HG03108 (cell line): ENCODE results near the gene SPIN1.
A peak's percentile ranks its signal among the peaks of the same experiment; 100 is the strongest.

Source experiments
- ATAC-seq: cut with Tn5 transposase; IDR thresholded peaks from one replicate; pipeline ENCODE4 v1.9.1; 2021; ENCODE audit warnings: moderate library complexity; ENCODE audit not compliant: unreplicated experiment

Gene SPIN1

DNA sequence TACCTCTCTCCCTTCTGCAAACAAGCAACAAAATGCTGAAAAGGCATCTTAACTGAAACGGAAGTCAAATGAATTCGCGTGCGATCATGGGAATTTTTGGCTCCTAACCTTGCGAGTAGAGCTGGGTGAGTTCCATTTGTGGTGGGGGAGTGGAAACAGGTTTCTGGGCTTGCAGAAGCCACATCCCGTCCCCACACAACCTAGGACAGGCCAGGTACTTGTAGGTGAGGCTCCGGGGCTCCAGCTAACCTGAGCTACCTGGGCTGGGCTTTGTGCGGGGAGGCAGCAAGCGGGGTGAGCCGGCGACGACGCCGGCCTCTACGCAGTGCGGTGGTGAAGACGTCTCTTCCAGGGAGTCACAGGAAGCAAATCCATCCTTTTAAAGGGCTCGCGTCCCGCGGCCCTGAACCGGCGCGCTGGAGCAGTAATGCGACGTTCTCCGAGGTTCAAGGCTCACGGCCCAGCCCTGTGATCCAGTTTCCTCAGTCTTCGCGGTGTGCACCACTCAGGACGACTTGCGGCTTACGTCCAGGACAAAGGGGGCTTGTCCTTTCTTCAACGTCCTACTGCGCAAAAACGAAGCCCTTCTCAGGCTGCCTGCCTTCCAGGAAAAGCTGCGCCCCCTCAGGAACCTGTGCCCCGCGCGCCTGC lies 567 bp upstream of the SPIN1 start:
- peak; percentile 2 for ATAC-seq

DNA sequence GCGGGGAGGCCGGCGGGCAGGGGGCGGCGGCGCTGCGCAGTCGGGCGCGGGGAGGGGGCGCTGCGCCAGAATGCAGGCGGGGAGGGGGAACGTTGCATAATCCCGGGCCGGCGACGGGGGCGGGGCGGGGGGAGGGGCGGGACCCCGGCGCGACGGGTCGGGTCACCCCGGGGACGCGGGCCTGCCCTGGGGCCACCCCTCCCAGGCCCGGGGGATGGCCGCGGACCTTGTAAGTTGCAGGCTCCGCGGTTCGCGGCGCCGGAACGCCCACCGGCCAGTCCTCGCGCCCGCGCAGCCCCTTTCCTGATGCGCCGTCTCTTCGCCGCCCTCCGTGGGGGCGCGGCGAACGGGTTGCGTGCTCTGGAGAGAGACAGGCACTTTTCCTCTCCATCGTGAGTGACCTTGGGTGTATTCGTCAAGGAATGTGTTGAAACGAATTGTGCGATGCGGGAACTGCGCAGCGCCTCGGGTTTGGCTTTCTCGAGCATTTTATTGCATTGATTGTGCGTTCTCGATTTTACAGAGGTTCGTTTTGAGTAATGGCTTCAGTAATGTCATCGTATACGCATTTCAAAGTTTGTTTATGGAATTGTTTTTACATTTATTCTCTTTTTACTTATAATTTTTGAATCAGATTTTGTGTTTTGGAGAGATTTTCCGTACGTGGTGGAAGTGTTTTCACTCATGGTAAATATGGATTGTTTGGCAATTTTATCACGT lies 802 bp downstream of the SPIN1 start:
- peak; percentile 17 for ATAC-seq

DNA sequence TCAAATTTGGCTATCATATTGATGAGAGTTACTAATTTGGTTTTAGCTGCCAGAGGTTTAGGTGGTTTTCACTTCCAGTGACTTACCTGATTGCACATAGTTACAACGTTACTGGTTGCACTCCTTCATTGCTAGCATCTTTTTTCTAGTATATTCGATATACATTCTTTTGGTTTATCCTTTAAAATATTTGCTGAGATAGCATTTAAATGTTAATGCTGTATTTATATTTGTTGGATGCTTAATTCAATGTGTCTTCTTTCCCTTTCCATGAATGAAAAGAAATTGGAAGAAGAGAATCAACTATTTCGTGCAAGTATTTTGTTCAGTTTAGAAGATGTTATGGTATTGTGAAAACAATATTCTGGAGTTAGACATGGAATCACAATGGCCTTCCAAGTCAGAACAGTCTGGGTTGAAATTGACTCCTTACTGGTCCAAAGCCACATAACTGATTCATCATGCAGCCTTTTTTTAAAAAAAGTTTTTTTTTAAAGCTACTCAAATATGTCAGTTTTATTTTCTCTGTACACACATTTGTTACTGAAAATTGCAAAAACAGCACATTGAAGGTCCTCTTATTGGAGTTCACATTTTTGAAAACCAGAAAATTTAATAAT lies 2.2 kb downstream of the SPIN1 start:
- no peak for ATAC-seq

- no peak for ATAC-seq
Measured at GRCh38 chr9:88391236-88391635, 3.0 kb downstream of the SPIN1 start.

GRCh38 chr9:88391921-88392320 lies 3.7 kb downstream of the SPIN1 start:
- ATAC-seq, result no peak

DNA sequence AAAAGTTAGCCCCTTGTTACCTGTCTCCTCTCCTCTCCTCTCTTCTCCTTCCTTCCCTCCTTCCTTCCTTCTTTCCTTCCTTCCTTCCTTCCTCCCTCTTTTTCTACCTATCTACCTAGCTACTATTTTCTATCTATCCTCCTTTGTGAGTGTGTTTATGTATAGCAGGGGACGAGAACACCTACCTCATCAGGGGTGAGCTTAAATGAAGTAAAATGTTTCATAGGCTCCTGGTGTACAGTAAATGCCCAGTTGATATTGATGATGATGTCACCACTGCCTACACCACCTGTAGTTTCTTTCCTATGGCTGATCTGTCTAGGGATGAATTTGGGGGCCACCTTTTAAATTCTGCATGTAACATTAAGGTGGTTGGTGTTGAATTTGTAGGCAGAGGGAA lies 4.3 kb downstream of the SPIN1 start:
- ATAC-seq, result no peak

- no peak for ATAC-seq
Measured at GRCh38 chr9:88396836-88397577, 8.8 kb downstream of the SPIN1 start.

DNA sequence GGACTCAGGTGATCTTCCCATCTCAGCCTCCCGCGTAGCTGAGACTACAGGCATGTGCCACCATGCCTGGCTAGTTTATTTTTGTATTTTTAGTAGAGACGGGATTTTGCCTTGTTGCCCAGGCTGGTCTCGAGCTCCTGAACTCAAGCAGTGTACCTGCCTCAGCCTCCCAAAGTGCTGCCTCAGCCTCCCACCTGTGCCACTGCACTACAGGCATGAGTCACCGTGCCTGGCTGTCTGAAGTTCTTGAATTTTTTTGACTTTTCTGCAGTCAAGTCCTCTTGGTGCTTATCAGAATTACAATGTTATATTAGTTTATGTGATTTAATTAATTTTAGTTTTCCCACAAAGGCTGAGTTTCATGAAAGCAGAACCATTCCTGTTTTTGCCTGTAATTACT lies 9.8 kb downstream of the SPIN1 start:
- no peak for ATAC-seq

DNA sequence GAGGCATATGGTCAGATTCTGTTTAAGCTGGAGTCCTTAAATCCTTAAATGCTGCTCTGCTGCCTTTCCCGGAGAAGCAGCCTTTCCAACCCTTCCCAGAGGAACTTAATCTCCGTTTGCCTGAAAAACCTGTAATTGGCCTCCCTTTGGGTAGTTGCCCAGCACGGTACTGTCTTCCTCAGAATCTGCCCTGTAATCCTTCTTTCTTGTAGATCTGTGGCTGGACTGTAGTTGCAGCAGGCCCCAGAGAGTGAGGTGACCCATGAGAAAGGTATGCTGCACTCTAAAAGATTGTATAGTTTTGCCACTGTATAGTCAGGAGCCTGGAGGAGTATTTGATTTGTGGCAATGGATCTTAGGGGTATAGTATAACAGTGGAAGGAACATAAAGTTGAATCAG lies 11.7 kb downstream of the SPIN1 start:
- ATAC-seq, result no peak

GRCh38 chr9:88403340-88403739 lies 15.1 kb downstream of the SPIN1 start:
- ATAC-seq, result no peak

GRCh38 chr9:88406051-88406450 lies 17.8 kb downstream of the SPIN1 start:
- no peak for ATAC-seq

DNA sequence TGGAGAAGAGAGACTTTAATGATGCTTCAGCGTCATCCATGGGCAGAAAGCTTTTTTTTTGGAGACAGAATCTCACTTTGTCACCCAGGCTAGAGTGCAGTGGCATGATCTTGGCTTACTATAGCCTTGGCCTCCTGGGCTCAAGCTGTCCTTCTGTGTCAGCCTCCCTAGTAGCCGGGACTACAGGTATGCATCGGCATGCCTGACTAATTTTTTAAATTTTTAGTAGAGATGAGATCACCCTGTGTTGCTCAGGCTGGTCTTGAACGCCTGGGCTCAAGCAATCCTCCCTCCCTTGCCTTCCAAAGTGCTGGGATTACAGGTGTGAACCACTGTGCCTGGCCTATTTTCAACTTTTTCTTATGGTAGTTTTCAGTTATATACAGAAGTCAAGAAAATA lies 23.2 kb downstream of the SPIN1 start:
- no peak for ATAC-seq

- ATAC-seq, result no peak
Measured at GRCh38 chr9:88414298-88414697, 26.1 kb downstream of the SPIN1 start.

DNA sequence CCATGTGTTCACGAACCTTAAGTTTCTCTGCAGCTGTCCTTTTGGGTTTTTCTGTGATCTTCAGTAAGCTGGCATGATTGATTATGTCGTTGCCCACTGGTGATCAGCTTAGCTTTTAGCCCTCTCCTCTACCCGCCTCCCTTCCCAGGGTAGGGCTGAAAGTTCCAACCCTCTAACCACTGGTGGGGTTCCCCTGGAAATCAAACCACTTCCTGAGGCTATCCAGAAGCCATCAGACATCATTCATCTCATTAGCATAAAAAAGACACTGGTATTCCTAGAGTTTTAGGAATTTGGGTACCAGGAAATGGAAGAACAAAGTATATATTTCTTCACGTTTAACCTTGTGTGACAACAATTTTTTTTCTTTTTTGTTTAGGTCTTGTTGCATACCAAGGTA lies 29.8 kb downstream of the SPIN1 start:
- ATAC-seq, result no peak

GRCh38 chr9:88418715-88419540 lies 30.7 kb downstream of the SPIN1 start:
- ATAC-seq, result no peak

GRCh38 chr9:88420227-88420626 lies 32.0 kb downstream of the SPIN1 start:
- no peak for ATAC-seq

- no peak for ATAC-seq
Measured at GRCh38 chr9:88421348-88421747, 33.1 kb downstream of the SPIN1 start.

- no peak for ATAC-seq
Measured at GRCh38 chr9:88425538-88425950, 37.3 kb downstream of the SPIN1 start.

GRCh38 chr9:88426651-88427050 lies 38.4 kb downstream of the SPIN1 start:
- ATAC-seq, result no peak

- no peak for ATAC-seq
Measured at GRCh38 chr9:88429595-88430430, 41.6 kb downstream of the SPIN1 start.
